Fibroblast of the aortic adventitia (primary cell): ENCODE measurements around the gene ACOT6. TPM values are rescaled to one million over a fixed set of nuclear protein-coding genes. Genes with fewer than 3 reads are reported as not detected.

Experiments
- DNase-seq: peaks from one replicate; pipeline ENCODE4 v3.0.0-alpha.2; 2010; ENCODE audit warnings: low read depth
- H3K4me3 ChIP-seq: 2 replicates; pipeline ENCODE4 v1.5.1; 2011; ENCODE audit warnings: low read depth, mild to moderate bottlenecking, control low read depth, low read length, moderate library complexity
- total RNA-seq: library from RNA; depleted of rRNA; stranded (reverse); fragments of >200 nt; gene quantifications from 2 replicates; pipeline ENCODE4 v1.2.3, GENCODE V29; 2012; ENCODE audit warnings: low replicate concordance
- TF ChIP-seq, protein P1 (sequence below): IDR thresholded peaks from 2 replicates; pipeline ENCODE4 v1.5.1; 2011; ENCODE audit warnings: mild to moderate bottlenecking, low read length, control low read depth, inconsistent platforms; ENCODE audit not compliant: insufficient read depth

ACOT6 gene
- total RNA-seq, 1 donor: not detected

DNA sequence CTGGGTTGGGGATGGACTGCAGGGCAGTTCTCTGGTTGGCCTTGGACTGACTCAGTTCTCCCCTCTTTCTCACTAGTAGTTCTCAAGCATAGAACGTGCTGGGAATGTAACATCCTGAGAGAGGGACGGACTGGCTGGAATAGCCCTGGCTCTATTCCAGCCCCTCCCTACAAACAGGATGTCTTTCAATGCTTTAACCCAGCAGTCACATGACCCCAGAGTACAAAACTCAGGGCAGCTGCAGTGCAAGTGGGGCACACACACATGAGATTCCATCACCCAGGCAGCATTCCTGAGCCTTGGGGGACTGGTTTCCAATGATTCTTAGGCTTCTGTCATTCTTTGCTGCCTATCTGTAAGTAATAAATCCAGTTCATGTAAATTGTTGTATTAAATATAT is 1.6 kb upstream of the ACOT6 start:
- no peak for DNase-seq
- TF ChIP-seq, protein P1, sequence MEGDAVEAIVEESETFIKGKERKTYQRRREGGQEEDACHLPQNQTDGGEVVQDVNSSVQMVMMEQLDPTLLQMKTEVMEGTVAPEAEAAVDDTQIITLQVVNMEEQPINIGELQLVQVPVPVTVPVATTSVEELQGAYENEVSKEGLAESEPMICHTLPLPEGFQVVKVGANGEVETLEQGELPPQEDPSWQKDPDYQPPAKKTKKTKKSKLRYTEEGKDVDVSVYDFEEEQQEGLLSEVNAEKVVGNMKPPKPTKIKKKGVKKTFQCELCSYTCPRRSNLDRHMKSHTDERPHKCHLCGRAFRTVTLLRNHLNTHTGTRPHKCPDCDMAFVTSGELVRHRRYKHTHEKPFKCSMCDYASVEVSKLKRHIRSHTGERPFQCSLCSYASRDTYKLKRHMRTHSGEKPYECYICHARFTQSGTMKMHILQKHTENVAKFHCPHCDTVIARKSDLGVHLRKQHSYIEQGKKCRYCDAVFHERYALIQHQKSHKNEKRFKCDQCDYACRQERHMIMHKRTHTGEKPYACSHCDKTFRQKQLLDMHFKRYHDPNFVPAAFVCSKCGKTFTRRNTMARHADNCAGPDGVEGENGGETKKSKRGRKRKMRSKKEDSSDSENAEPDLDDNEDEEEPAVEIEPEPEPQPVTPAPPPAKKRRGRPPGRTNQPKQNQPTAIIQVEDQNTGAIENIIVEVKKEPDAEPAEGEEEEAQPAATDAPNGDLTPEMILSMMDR: no peak
- no peak overlapping the region for H3K4me3 ChIP-seq

DNA sequence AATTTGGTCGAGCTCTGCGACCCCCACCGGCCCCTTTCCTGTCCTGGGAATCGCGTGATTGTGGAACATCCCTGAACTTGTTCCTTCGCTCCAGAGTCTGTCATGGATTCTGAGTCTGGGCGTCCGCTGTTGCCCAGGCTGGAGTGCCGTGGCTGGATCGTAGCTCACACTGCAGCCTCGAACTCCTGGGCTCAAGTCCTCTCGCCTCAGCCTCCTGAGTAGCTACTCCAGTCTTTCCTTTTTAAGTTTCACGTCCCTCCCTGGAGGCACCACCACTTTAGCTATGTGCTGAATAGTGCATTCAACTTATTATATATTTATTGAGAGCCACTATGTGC is 698 bp downstream of the ACOT6 start:
- peak overlapping the region; percentile 67 for H3K4me3 ChIP-seq
- TF ChIP-seq, protein P1: no peak
- DNase-seq: peak; percentile 41

DNA sequence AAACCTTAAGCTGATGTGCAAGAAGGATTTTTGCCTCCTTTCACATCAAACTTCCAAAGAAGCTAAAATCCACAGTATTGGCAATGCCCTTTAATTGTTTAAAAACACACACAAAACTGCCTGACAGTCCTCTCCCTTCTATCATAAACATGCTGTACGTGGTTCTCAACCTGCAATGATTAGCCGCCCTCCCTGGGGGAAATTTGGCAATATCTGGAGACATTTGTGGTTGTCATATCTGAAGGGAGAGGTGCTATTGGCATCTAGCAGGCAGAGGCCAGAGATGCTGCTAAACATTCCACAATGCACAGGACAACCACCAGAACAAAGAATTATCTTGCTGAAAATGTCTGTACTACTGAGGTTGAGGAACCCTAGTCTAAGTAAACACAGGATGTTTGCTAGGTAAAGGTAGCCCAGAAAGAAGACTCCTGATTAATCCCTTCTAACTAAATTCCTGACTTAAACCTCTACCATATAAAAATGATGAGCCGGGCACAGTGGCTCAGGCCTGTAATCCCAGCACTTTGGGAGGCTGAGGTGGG is 1.2 kb downstream of the ACOT6 start:
- TF ChIP-seq, protein P1: no peak
- H3K4me3 ChIP-seq: no peak overlapping the region
- DNase-seq: no peak

DNA sequence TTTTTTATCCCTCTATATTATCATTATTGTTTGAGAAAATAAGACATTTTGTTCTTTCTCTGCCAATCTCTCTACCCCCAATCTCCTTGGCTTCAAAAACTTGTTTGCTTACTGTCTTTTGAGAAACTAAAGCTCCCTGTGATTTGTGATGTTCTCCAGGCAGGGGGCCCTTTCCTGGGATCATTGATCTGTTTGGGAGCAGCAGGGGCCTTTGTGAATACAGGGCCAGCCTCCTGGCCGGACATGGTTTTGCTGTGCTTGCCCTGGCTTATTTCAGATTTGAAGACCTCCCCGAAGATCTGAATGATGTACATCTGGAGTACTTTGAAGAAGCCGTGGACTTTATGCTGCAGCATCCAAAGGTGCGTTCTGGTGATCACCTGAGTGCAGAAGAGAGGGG is 4.5 kb downstream of the ACOT6 start:
- DNase-seq: no peak
- TF ChIP-seq, protein P1: no peak
- H3K4me3 ChIP-seq: no peak overlapping the region

DNA sequence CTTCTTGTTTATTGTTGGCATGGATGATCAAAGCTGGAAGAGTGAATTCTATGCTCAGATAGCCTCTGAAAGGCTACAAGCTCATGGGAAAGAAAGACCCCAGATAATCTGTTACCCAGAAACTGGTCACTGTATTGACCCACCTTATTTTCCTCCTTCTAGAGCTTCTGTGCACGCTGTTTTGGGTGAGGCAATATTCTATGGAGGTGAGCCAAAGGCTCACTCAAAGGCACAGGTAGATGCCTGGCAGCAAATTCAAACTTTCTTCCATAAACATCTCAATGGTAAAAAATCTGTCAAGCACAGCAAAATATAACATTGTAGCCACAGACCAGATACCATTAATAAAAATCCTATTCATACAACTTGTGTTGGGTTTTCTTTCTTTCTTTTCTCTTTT is 7.2 kb downstream of the ACOT6 start:
- no peak for DNase-seq
- TF ChIP-seq, protein P1: no peak
- H3K4me3 ChIP-seq: no peak overlapping the region

DNA sequence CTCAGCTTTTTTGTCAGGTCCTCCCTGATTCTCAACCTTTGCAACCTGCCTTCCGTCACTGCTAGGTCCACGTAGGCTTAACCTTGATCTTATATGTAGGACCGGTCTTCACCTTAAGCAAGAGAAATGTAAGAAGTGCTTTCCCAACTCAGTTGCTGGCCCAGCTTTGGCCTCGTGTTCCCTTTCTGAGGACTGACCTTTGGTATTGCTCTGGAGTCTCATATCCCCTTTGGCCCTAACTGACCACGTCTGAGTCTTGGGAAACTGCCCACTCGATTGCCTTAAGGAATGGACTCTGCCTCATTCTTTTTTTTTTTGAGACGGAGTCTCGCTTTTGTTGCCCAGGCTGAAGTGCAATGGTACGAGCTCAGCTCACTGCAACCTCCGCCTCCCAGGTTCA is 8.0 kb downstream of the ACOT6 start:
- no peak for DNase-seq
- TF ChIP-seq, protein P1: no peak
- no peak overlapping the region for H3K4me3 ChIP-seq

DNA sequence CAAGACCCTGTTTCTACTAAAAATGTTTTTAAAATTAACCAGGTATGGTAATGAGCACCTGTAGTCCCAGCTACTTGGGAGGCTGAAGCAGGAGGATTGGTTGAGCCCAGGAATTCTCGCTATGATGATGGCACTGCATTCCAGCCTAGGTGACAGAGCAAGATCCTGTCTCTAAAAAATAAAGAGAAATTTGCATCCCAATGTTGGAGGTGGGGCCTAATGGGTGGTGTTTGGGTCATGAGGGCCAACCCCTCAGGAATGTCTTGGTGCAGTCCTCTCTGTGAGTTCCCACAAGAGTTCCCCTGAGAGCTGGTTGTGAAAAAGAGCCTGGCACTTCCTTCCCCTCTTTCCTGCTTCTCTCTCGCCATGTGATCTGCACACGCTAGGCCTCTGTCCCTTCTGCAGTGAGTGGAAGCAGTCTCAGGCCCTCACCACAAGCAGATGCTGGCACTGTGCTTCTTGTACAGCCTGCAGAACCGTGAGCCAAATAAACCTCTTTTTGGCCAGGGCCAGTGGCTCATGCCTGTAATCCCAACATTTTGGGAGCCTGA is 11.3 kb downstream of the ACOT6 start:
- H3K4me3 ChIP-seq: no peak overlapping the region
- TF ChIP-seq, protein P1: no peak
- no peak for DNase-seq
